ENCODE results near the gene DCAF15. TPM values are rescaled to one million over a fixed set of nuclear protein-coding genes. Genes with fewer than 3 reads are reported as not detected.

Gene DCAF15
- total RNA-seq, 2 experiments from 2014 or later = 55.8 to 61.6 TPM

GRCh38 chr19:13997631-13997962 lies 45.3 kb downstream of the DCAF15 start:
- no peak overlapping the region for H3K4me3 Mint-ChIP-seq
- intact Hi-C loops (cut with DNase I, micrococcal nuclease) = no loop called here
- peaks cover 4% of the 10 kb centered on the region for H3K9me3 Mint-ChIP-seq (ENCODE audit: low read depth)
- H3K36me3 Mint-ChIP-seq (ENCODE audit: low read depth) = peaks cover 30% of the 10 kb centered on the region
- peaks cover 26% of the 10 kb centered on the region for H3K4me1 Mint-ChIP-seq
- no peaks in the 10 kb centered on the region for H3K27me3 Mint-ChIP-seq
- H3K27ac Mint-ChIP-seq = no peak overlapping the region
- POLR2A ChIA-PET = no interaction called here
- CTCF ChIA-PET = interaction anchor here (0.7 to 0.8 kb wide), 2 partner anchors 62 to 97 kb away, joined by 3 read pairs; no protein-coding TSS in a partner anchor
- DNase-seq (no peak), ATAC-seq (no peak)

GRCh38 chr19:13998426-13998825 lies 46.1 kb downstream of the DCAF15 start:
- Mint-ChIP-seq H3K4me3 (no peak overlapping the region), H3K27ac (no peak overlapping the region), H3K4me1 (peaks cover 34% of the 10 kb centered on the region), H3K9me3 (ENCODE audit: low read depth) (peaks cover 4% of the 10 kb centered on the region), H3K36me3 (ENCODE audit: low read depth) (peaks cover 28% of the 10 kb centered on the region), H3K27me3 (no peaks in the 10 kb centered on the region)
- DNase-seq (no peak), ATAC-seq (no peak)
- POLR2A ChIA-PET = no interaction called here
- intact Hi-C loops (cut with DNase I, micrococcal nuclease) = no loop called here
- CTCF ChIA-PET = interaction anchor here (0.6 kb wide), 2 partner anchors 55 to 137 kb away, joined by 3 read pairs; no protein-coding TSS in a partner anchor

- no peak overlapping the region for H3K4me3 Mint-ChIP-seq
- peaks cover 38% of the 10 kb centered on the region for H3K4me1 Mint-ChIP-seq
- ATAC-seq (no peak), DNase-seq (no peak)
- H3K9me3 Mint-ChIP-seq (ENCODE audit: low read depth) = peaks cover 4% of the 10 kb centered on the region
- no peaks in the 10 kb centered on the region for H3K27me3 Mint-ChIP-seq
- POLR2A ChIA-PET = interaction anchor here (0.5 kb wide), 1 partner anchor 82 kb away, joined by 4 read pairs; no protein-coding TSS in a partner anchor
- CTCF ChIA-PET = no interaction called here
- H3K36me3 Mint-ChIP-seq (ENCODE audit: low read depth) = peaks cover 28% of the 10 kb centered on the region
- intact Hi-C loops (cut with DNase I, micrococcal nuclease) = no loop called here
- no peak overlapping the region for H3K27ac Mint-ChIP-seq
These were observed 46.8 kb downstream of the DCAF15 start for GRCh38 chr19:13999085-13999484.

- DNase-seq (no peak), ATAC-seq (no peak)
- H3K36me3 Mint-ChIP-seq (ENCODE audit: low read depth) = peaks cover 26% of the 10 kb centered on the region
- no peak overlapping the region for H3K4me3 Mint-ChIP-seq
- peaks cover 4% of the 10 kb centered on the region for H3K9me3 Mint-ChIP-seq (ENCODE audit: low read depth)
- intact Hi-C loops (cut with DNase I, micrococcal nuclease) = loop anchor here in 1 of 2 experiments (10.0 kb wide), 1 partner anchor 1066 kb away; the partner anchor contains the start of genes CALR and FARSA
- H3K4me1 Mint-ChIP-seq = peaks cover 51% of the 10 kb centered on the region
- POLR2A ChIA-PET = interaction anchor here (0.6 to 0.9 kb wide), 2 partner anchors 22 to 47 kb away, joined by 3 read pairs; no protein-coding TSS in a partner anchor
- no peaks in the 10 kb centered on the region for H3K27me3 Mint-ChIP-seq
- H3K27ac Mint-ChIP-seq = peak overlapping the region; percentile 96
- CTCF ChIA-PET = interaction anchor here (0.9 kb wide), 1 partner anchor 48 kb away, joined by 3 read pairs; no protein-coding TSS in a partner anchor
These were observed 48.5 kb downstream of the DCAF15 start for GRCh38 chr19:14000691-14001375.

GRCh38 chr19:14002571-14003250 lies 50.4 kb downstream of the DCAF15 start:
- ATAC-seq (no peak), DNase-seq (peak; percentile 51)
- POLR2A ChIA-PET = interaction anchor here (1.7 kb wide), 1 partner anchor 16 kb away, joined by 5 read pairs; no protein-coding TSS in a partner anchor

GRCh38 chr19:14003251-14004055 lies 51.1 kb downstream of the DCAF15 start:
- H3K4me1 Mint-ChIP-seq = peaks cover 53% of the 10 kb centered on the region
- H3K27ac Mint-ChIP-seq = peak overlapping the region; percentile 96
- CTCF ChIA-PET = interaction anchor here (0.6 to 1.3 kb wide), 3 partner anchors 18 to 56 kb away, joined by 3 to 4 read pairs (median 4); no protein-coding TSS in a partner anchor
- intact Hi-C loops (cut with DNase I, micrococcal nuclease) = loop anchor here in 1 of 2 experiments (10.0 kb wide), 1 partner anchor 1069 kb away; the partner anchor contains the start of genes CALR and FARSA
- H3K9me3 Mint-ChIP-seq (ENCODE audit: low read depth) = peaks cover 4% of the 10 kb centered on the region
- no peaks in the 10 kb centered on the region for H3K27me3 Mint-ChIP-seq
- ATAC-seq (peak; percentile 6), DNase-seq (peak; percentile 49)
- H3K36me3 Mint-ChIP-seq (ENCODE audit: low read depth) = peaks cover 24% of the 10 kb centered on the region
- H3K4me3 Mint-ChIP-seq = peak overlapping the region; percentile 60
- POLR2A ChIA-PET = interaction anchor here (0.7 to 1.7 kb wide), 2 partner anchors 16 to 21 kb away, joined by 5 to 10 read pairs; no protein-coding TSS in a partner anchor

More at GRCh38 chr19:14002571-14003250, 50.4 kb downstream of the DCAF15 start:
- H3K4me1 Mint-ChIP-seq = peaks cover 53% of the 10 kb centered on the region
- peaks cover 26% of the 10 kb centered on the region for H3K36me3 Mint-ChIP-seq (ENCODE audit: low read depth)
- intact Hi-C loops (cut with DNase I, micrococcal nuclease) = loop anchor here in 1 of 2 experiments (10.0 kb wide), 1 partner anchor 1068 kb away; the partner anchor contains the start of genes CALR and FARSA
- peaks cover 4% of the 10 kb centered on the region for H3K9me3 Mint-ChIP-seq (ENCODE audit: low read depth)
- CTCF ChIA-PET = interaction anchor here (1.3 kb wide), 1 partner anchor 57 kb away, joined by 3 read pairs; no protein-coding TSS in a partner anchor
- H3K27me3 Mint-ChIP-seq = no peaks in the 10 kb centered on the region
- H3K27ac Mint-ChIP-seq = peak overlapping the region; percentile 96
- peak overlapping the region; percentile 60 for H3K4me3 Mint-ChIP-seq

- H3K27me3 Mint-ChIP-seq = no peaks in the 10 kb centered on the region
- intact Hi-C loops (cut with DNase I, micrococcal nuclease) = loop anchor here in 1 of 2 experiments (5.0 to 10.0 kb wide), 3 partner anchors 378 to 1123 kb away; partner anchors contain the start of genes ADGRE5, CALR and FARSA
- ATAC-seq (no peak), DNase-seq (no peak)
- POLR2A ChIA-PET = interaction anchor here (0.6 to 1.7 kb wide), 2 partner anchors 18 to 157 kb away, joined by 4 to 5 read pairs; no protein-coding TSS in a partner anchor
- peak overlapping the region; percentile 87 for H3K27ac Mint-ChIP-seq
- peaks cover 53% of the 10 kb centered on the region for H3K4me1 Mint-ChIP-seq
- no peaks in the 10 kb centered on the region for H3K9me3 Mint-ChIP-seq (ENCODE audit: low read depth)
- H3K4me3 Mint-ChIP-seq = peak overlapping the region; percentile 75
- H3K36me3 Mint-ChIP-seq (ENCODE audit: low read depth) = peaks cover 12% of the 10 kb centered on the region
- CTCF ChIA-PET = interaction anchor here (0.7 to 0.9 kb wide), 2 partner anchors 19 to 102 kb away, joined by 3 to 4 read pairs; no protein-coding TSS in a partner anchor
These were observed 52.5 kb downstream of the DCAF15 start for GRCh38 chr19:14004619-14005348.

- ChIA-PET POLR2A (interaction anchor here (0.5 to 1.3 kb wide), 6 partner anchors 20 to 158 kb away, joined by 3 to 7 read pairs (median 4); partner anchors contain the start of genes DCAF15 and IL27RA), CTCF (interaction anchor here (1.0 to 1.1 kb wide), 2 partner anchors 16 to 37 kb away, joined by 3 read pairs; no protein-coding TSS in a partner anchor)
- H3K27me3 Mint-ChIP-seq = no peaks in the 10 kb centered on the region
- DNase-seq = peak; percentile 97
- ATAC-seq = peak; percentile 36
- H3K4me3 Mint-ChIP-seq = peak overlapping the region; percentile 94
- peak overlapping the region; percentile 87 for H3K27ac Mint-ChIP-seq
- peaks cover 47% of the 10 kb centered on the region for H3K4me1 Mint-ChIP-seq
- intact Hi-C loops (cut with DNase I, micrococcal nuclease) = loop anchor here (1.0 to 10.0 kb wide), 24 partner anchors 19 to 1215 kb away; partner anchors contain the start of genes DCAF15 (in 2 of the 2), ADGRE5 (in 1 of the 2), ASF1B (in 1 of the 2) and BRME1 (in 1 of the 2)
- peaks cover 4% of the 10 kb centered on the region for H3K36me3 Mint-ChIP-seq (ENCODE audit: low read depth)
- no peaks in the 10 kb centered on the region for H3K9me3 Mint-ChIP-seq (ENCODE audit: low read depth)
These were observed 53.2 kb downstream of the DCAF15 start for GRCh38 chr19:14005349-14006084.

GRCh38 chr19:14006085-14006765 lies 53.9 kb downstream of the DCAF15 start, which contains the start of gene RFX1:
RFX1 (minus strand) TSS chr19:14006320; CDS start chr19:13993843, 12,477 bp downstream.
- ATAC-seq = peak; percentile 84
- Mint-ChIP-seq H3K27ac (peak within 1 kb of the TSS; percentile 98), H3K27me3 (no peaks in the 10 kb centered on the region), H3K4me1 (peaks cover 40% of the 10 kb centered on the region), H3K9me3 (ENCODE audit: low read depth) (no peaks in the 10 kb centered on the region), H3K4me3 (peak within 1 kb of the TSS; percentile 94), H3K36me3 (ENCODE audit: low read depth) (no peaks in the 10 kb centered on the region)
- intact Hi-C loops (cut with DNase I, micrococcal nuclease) = loop anchor here (1.0 to 10.0 kb wide), 24 partner anchors 20 to 1215 kb away; partner anchors contain the start of genes DCAF15 (in 2 of the 2), ADGRE5 (in 1 of the 2), ASF1B (in 1 of the 2) and BRME1 (in 1 of the 2)
- ChIA-PET CTCF (interaction anchor here (0.9 to 1.1 kb wide), 3 partner anchors 16 to 126 kb away, joined by 3 to 4 read pairs (median 3); no protein-coding TSS in a partner anchor), POLR2A (interaction anchor here (0.5 to 1.3 kb wide), 7 partner anchors 17 to 1067 kb away, joined by 3 to 8 read pairs (median 5); partner anchors contain the start of genes DCAF15 and IL27RA)
- peak; percentile 100 for DNase-seq
